Brain microvascular endothelial cell (primary cell): ENCODE results near the gene UAP1.
"Not testable (repeated sequence)": the region's sequence is repeated elsewhere in the genome, so short reads cannot be mapped to it uniquely, and the experiment has no call there.

Experiments
- DNase-seq: peaks from one replicate; pipeline ENCODE4 v3.0.0-alpha.2; 2020
- H3K27ac ChIP-seq: fragments of 250-450 bp; sonication (Bioruptor Pico); 2 replicates; pipeline ENCODE4 v1.5.1; 2020; ENCODE audit warnings: mild to moderate bottlenecking, moderate library complexity
- H3K27me3 ChIP-seq: fragments of 250-450 bp; sonication (Bioruptor Pico); replicated peaks from 2 replicates; pipeline ENCODE4 v1.5.1; 2020; ENCODE audit warnings: mild to moderate bottlenecking
- H3K36me3 ChIP-seq: fragments of 250-450 bp; sonication (Bioruptor Pico); replicated peaks from 2 replicates; pipeline ENCODE4 v1.5.1; 2020; ENCODE audit warnings: mild to moderate bottlenecking
- H3K4me3 ChIP-seq: 2 replicates; pipeline ENCODE4 v1.5.1; 2011; ENCODE audit warnings: low read depth, mild to moderate bottlenecking, control low read depth, low read length, moderate library complexity
- in situ Hi-C: cut with HindIII; loops from 2 replicates; pipeline ENCODE4 v1.10.0; 2017; ENCODE audit warnings: low sequenced_read_pairs, low pct_ligation_motif_present
- TF ChIP-seq, protein P1 (sequence below): IDR thresholded peaks from 2 replicates; pipeline ENCODE4 v1.5.1; 2011; ENCODE audit warnings: low read depth, mild to moderate bottlenecking, moderate library complexity, low read length, control low read depth, inconsistent platforms; ENCODE audit errors: missing control alignments

UAP1 gene

DNA sequence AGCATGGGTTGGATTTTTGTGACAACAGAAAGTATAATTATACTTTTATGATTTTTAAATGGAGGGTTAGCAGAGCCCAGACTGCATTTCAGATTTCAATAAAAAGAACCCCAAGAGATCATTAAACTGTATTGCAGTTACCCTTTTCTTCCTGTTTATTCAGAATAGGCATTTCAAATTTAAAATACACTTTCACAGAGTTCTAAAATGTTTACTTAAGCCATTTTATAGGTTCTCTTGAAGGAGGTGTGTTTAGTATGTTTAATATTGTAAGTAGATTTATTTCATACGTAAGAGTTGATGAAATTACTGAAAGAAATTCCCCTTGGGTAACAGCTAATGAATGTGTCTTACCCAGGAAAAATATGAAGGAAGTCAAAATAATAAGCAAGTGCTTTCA, 17.4 kb downstream of the UAP1 start:
- DNase-seq = no peak
- no peaks in the 10 kb centered on the region for H3K27me3 ChIP-seq
- H3K36me3 ChIP-seq = peaks cover 60% of the 10 kb centered on the region
- H3K4me3 ChIP-seq = no peak overlapping the region
- no peak overlapping the region for H3K27ac ChIP-seq
- in situ Hi-C loops = no loop called here
- TF ChIP-seq, protein P1, sequence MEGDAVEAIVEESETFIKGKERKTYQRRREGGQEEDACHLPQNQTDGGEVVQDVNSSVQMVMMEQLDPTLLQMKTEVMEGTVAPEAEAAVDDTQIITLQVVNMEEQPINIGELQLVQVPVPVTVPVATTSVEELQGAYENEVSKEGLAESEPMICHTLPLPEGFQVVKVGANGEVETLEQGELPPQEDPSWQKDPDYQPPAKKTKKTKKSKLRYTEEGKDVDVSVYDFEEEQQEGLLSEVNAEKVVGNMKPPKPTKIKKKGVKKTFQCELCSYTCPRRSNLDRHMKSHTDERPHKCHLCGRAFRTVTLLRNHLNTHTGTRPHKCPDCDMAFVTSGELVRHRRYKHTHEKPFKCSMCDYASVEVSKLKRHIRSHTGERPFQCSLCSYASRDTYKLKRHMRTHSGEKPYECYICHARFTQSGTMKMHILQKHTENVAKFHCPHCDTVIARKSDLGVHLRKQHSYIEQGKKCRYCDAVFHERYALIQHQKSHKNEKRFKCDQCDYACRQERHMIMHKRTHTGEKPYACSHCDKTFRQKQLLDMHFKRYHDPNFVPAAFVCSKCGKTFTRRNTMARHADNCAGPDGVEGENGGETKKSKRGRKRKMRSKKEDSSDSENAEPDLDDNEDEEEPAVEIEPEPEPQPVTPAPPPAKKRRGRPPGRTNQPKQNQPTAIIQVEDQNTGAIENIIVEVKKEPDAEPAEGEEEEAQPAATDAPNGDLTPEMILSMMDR = no peak

DNA sequence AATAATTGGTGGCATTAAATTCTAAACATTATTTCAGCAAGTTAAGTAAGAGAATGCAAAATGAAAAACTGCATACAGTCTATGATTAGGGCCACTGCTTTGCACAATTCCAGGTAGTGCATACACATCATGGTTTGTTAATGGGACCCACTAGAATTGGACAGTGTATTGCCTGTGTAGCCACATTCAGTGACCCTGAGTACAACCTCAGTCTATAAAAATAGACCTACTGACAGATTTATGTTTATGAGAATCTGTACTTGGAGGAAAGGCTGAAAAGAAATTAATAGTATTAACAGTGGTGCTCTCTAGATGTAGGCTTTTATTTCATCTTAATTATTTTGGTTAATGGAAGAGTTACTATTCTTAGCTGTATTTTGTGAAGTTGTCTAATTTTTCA, 18.8 kb downstream of the UAP1 start:
- in situ Hi-C loops = no loop called here
- H3K4me3 ChIP-seq = no peak overlapping the region
- TF ChIP-seq, protein P1 = no peak
- no peak overlapping the region for H3K27ac ChIP-seq
- no peaks in the 10 kb centered on the region for H3K27me3 ChIP-seq
- H3K36me3 ChIP-seq = peaks cover 68% of the 10 kb centered on the region
- no peak for DNase-seq

DNA sequence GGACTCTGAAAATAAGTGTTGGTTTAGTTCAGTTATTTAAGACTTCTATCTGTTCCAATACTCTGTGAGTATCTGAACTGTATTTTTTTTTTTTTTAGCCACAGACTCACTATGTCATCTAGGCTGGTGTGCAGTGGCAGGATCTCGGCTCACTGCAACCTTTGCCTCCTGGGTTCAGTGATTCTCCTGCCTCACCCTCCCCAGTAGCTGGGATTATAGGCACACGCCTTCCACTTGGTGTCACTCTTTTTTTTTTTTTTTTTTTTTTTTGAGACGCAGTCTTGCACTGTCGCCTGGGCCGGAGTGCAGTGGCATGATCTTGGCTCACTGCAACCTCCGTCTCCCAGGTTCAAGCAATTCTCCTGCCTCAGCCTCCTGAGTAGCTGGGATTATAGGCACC, 21.4 kb downstream of the UAP1 start:
- DNase-seq, H3K4me3 ChIP-seq, H3K27ac ChIP-seq, in situ Hi-C loops, H3K27me3 ChIP-seq: not testable (repeated sequence)
- peaks cover 67% of the 10 kb centered on the region for H3K36me3 ChIP-seq

DNA sequence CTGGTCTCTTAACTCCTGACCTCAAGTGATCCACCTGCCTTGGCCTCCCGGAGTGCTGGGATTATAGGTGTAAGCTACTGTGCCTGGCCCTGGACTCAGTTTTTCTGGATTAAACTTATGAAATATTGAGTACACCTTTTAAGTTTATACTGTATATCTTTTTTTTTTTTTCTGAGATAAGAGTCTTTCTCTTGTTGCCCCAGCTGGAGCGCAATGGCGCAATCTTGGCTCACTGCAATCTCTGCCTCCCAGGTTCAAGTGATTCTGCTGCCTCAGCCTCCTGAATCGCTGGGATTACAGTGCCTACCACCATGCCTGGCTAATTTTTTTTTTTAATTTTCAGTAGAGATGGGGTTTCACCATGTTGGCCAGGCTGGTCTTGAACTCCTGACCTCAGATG, 23.6 kb downstream of the UAP1 start:
- H3K4me3 ChIP-seq, H3K27me3 ChIP-seq, DNase-seq, in situ Hi-C loops, H3K27ac ChIP-seq: not testable (repeated sequence)
- peaks cover 62% of the 10 kb centered on the region for H3K36me3 ChIP-seq

DNA sequence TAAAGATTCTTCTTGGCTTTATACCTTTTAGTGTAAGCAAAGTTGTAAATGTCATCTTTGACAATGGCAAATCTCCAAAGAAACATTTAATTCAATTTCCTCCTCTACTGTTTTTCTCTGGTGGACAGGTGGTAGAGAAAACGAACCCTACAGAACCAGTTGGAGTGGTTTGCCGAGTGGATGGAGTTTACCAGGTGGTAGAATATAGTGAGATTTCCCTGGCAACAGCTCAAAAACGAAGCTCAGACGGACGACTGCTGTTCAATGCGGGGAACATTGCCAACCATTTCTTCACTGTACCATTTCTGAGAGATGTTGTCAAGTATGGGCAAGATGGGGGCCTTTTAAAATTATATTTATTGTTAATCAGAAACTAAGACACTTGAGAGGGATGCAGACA, 25.8 kb downstream of the UAP1 start:
- peaks cover 58% of the 10 kb centered on the region for H3K36me3 ChIP-seq

DNA sequence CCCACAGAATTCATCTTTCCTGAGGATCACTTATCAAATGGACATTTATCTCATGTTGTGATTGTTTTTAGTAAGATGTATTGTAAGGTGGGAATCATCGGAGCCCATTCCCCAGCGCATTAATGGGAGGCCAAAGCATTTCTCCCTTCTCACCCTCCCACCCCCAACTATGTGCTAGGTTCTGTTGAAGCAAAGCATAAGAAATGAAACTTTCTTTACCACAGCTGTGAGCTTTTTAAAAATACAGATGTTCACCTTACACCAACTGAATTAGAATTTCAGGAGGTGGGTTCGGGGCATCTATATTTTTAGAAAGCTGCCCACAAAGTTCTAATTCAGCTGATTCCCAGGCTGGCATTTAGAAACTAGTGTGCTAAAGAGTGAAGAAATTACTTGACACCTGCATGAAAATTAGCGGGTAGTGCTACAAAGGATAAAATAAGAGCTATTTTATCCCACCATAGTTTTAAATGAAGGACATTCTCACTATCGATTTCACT, 26.3 kb downstream of the UAP1 start:
- DNase-seq = no peak
- peaks cover 63% of the 10 kb centered on the region for H3K36me3 ChIP-seq
- H3K4me3 ChIP-seq = no peak overlapping the region
- H3K27me3 ChIP-seq = no peaks in the 10 kb centered on the region
- in situ Hi-C loops = no loop called here
- TF ChIP-seq, protein P1 = no peak
- H3K27ac ChIP-seq = no peak overlapping the region

More for the DNA sequence above, 25.8 kb downstream of the UAP1 start:
- H3K27me3 ChIP-seq = no peaks in the 10 kb centered on the region
- in situ Hi-C loops = no loop called here
- no peak overlapping the region for H3K27ac ChIP-seq
- no peak overlapping the region for H3K4me3 ChIP-seq
- TF ChIP-seq, protein P1 = no peak
- no peak for DNase-seq

DNA sequence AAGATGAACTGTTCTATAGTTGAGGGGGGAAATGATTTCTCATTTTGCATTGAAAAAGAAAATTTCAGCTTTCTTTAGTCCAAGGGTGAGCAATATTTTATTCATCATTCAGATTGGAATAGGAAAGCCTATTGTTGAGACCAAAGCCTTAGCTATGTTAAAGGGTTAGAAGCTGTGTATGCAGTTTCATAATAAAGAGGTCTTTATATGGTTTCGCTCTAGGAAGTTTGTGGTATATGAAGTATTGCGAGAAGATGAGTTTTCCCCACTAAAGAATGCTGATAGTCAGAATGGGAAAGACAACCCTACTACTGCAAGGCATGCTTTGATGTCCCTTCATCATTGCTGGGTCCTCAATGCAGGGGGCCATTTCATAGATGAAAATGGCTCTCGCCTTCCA, 28.6 kb downstream of the UAP1 start:
- TF ChIP-seq, protein P1 = no peak
- Histone ChIP-seq H3K36me3 (peaks cover 66% of the 10 kb centered on the region), H3K4me3 (no peak overlapping the region), H3K27me3 (no peaks in the 10 kb centered on the region), H3K27ac (no peak overlapping the region)
- in situ Hi-C loops = no loop called here
- DNase-seq = no peak
